Ishikawa (cell line): Measurements from ENCODE around the gene C12orf50.

Source experiments
- CEBPB ChIP-seq: IDR thresholded peaks from 2 replicates; pipeline ENCODE4 v1.6.1; 2012
- CREB1 ChIP-seq: IDR thresholded peaks from 2 replicates; pipeline ENCODE4 v1.6.1; 2012; ENCODE audit warnings: low read depth
- EGR1 ChIP-seq: IDR thresholded peaks from 2 replicates; pipeline ENCODE4 v1.6.1; 2012
- EP300 ChIP-seq: IDR thresholded peaks from 2 replicates; pipeline ENCODE4 v1.6.1; 2012; ENCODE audit warnings: borderline replicate concordance
- FOXM1 ChIP-seq: IDR thresholded peaks from 2 replicates; pipeline ENCODE4 v1.6.1; 2012; ENCODE audit warnings: low read depth, borderline replicate concordance
- NFIC ChIP-seq: IDR thresholded peaks from 2 replicates; pipeline ENCODE4 v1.6.1; 2012
- RAD21 ChIP-seq: IDR thresholded peaks from 2 replicates; pipeline ENCODE4 v1.6.1; 2012; ENCODE audit warnings: low read depth
- TAF1 ChIP-seq: IDR thresholded peaks from 2 replicates; pipeline ENCODE4 v1.6.1; 2012; ENCODE audit warnings: low read depth, mild to moderate bottlenecking
- TCF12 ChIP-seq: IDR thresholded peaks from 2 replicates; pipeline ENCODE4 v1.6.1; 2012; ENCODE audit warnings: low read depth
- TEAD4 ChIP-seq: IDR thresholded peaks from 2 replicates; pipeline ENCODE4 v1.6.1; 2012
- USF1 ChIP-seq: IDR thresholded peaks from 2 replicates; pipeline ENCODE4 v1.6.1; 2012
- YY1 ChIP-seq: IDR thresholded peaks from 2 replicates; pipeline ENCODE4 v1.6.1; 2012; ENCODE audit warnings: low read depth
- ZBTB7A ChIP-seq: IDR thresholded peaks from 2 replicates; pipeline ENCODE4 v1.6.1; 2012; ENCODE audit warnings: low read depth
- TF ChIP-seq, protein P1 (sequence below): IDR thresholded peaks from 2 replicates; pipeline ENCODE4 v1.6.1; 2012; ENCODE audit warnings: low read depth, mild to moderate bottlenecking
- TF ChIP-seq, protein P2 (sequence below): IDR thresholded peaks from 2 replicates; pipeline ENCODE4 v1.6.1; 2012

Gene C12orf50

DNA sequence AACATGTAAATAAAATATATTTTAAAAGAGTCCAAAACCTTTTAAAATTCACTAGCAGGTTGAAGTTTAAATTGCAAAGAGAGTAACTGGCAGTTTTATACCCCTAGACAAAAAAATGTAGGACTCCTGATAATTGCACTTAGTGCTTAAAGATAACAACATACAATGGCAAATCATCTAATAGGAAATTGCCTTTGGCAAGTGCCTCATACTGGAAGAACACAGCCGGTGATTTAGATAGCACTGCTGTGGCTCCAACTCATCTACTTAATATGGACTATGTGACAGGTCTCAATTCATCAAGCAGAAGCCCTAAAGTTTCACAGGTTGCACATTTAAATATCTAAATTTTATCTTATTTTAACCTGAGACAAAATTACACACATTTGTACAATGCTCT is 13.4 kb downstream of the C12orf50 start:
- TF ChIP-seq TCF12 (no peak), ZBTB7A (no peak), CREB1 (no peak), USF1 (no peak), TEAD4 (no peak), CEBPB (no peak), EGR1 (no peak), FOXM1 (no peak), RAD21 (no peak), NFIC (no peak)
- TF ChIP-seq, protein P1, sequence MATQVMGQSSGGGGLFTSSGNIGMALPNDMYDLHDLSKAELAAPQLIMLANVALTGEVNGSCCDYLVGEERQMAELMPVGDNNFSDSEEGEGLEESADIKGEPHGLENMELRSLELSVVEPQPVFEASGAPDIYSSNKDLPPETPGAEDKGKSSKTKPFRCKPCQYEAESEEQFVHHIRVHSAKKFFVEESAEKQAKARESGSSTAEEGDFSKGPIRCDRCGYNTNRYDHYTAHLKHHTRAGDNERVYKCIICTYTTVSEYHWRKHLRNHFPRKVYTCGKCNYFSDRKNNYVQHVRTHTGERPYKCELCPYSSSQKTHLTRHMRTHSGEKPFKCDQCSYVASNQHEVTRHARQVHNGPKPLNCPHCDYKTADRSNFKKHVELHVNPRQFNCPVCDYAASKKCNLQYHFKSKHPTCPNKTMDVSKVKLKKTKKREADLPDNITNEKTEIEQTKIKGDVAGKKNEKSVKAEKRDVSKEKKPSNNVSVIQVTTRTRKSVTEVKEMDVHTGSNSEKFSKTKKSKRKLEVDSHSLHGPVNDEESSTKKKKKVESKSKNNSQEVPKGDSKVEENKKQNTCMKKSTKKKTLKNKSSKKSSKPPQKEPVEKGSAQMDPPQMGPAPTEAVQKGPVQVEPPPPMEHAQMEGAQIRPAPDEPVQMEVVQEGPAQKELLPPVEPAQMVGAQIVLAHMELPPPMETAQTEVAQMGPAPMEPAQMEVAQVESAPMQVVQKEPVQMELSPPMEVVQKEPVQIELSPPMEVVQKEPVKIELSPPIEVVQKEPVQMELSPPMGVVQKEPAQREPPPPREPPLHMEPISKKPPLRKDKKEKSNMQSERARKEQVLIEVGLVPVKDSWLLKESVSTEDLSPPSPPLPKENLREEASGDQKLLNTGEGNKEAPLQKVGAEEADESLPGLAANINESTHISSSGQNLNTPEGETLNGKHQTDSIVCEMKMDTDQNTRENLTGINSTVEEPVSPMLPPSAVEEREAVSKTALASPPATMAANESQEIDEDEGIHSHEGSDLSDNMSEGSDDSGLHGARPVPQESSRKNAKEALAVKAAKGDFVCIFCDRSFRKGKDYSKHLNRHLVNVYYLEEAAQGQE: no peak
- TF ChIP-seq, protein P2, sequence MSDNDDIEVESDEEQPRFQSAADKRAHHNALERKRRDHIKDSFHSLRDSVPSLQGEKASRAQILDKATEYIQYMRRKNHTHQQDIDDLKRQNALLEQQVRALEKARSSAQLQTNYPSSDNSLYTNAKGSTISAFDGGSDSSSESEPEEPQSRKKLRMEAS: no peak

DNA sequence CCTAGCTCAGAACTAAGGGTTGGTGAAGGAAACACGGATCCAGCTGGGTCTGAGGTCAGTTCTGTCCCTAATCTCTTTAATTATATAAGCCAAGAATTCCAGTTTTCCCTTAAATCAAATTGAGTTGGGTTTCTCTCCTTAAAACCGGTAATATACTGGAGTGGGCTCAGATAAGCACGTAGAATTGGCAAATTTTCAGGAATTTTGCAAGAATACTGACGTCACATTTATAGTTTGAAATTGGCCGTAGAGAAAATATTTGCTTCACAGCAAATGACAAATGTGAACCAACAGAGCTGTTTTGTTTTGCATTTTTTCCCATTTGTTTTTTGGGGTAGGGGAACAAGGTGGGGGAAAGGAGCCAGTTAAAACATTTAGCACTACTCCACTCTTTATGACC is 17.4 kb downstream of the C12orf50 start:
- TF ChIP-seq FOXM1 (no peak), TAF1 (no peak), TCF12 (no peak), RAD21 (no peak), EP300 (no peak), TEAD4 (no peak)
- TF ChIP-seq, protein P2: no peak

GRCh38 chr12:88006351-88006750 is 22.9 kb downstream of the C12orf50 start:
- TF ChIP-seq CEBPB: no peak
- TF ChIP-seq TAF1: no peak
- TF ChIP-seq TEAD4: no peak
- no peak for TF ChIP-seq EGR1
- TF ChIP-seq, protein P1: no peak
- TF ChIP-seq USF1: no peak
- no peak for TF ChIP-seq NFIC
- TF ChIP-seq, protein P2: no peak
- no peak for TF ChIP-seq FOXM1
- no peak for TF ChIP-seq YY1
- TF ChIP-seq EP300: no peak
- TF ChIP-seq ZBTB7A: no peak

DNA sequence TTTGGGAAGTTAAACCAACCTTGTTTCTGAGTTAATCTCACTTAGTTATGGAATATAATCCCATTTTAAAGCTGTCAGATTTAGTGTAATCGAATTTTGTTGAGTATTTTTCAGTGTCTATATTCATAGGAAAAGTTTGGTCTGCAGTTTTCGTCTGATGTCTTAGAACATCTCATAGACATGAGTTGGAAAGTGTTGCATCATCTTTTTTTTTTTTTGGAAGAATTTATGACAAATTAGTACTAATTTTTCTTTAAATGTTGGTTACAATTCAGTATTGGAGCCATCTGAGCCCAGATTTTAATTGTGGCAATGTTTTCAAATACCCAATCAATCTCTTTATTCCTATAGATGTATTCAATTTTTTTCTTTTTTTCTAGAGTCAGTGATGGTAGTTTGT is 27.9 kb downstream of the C12orf50 start:
- TF ChIP-seq, protein P1: no peak
- no peak for TF ChIP-seq USF1
- no peak for TF ChIP-seq ZBTB7A
